ENCODE results near the gene KCNV2.
"Not testable (repeated sequence)": the region's sequence is repeated elsewhere in the genome, so short reads cannot be mapped to it uniquely, and the experiment has no call there.

Gene KCNV2

DNA sequence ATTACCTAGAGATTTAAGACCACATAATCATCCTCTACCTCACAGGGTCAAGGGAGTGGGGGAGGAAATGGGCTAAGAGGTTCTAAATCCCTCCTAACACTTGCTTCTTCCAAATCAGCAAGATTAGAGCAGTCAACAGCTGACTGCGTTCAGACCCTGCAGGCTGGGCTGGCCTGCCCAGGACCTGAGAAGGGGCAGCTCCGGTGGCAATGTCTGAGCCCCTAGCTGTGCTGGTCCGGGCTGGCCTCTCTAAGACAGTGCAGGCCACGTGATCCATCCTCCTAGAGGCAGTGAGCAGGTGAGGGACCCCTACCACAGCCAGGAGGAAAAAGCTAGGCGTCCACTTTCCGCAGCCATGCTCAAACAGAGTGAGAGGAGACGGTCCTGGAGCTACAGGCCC, at the start of gene KCNV2:
KCNV2 (plus strand) TSS at position 126 of the 400 bp plus-strand sequence; CDS start at position 356, 230 bp downstream.
- DNase-seq: no peak

- DNase-seq: no peak
Measured at GRCh38 chr9:2673161-2673560, 44.1 kb upstream of the KCNV2 start.

- no peak for DNase-seq
Measured at GRCh38 chr9:2674141-2674824, 43.0 kb upstream of the KCNV2 start.

GRCh38 chr9:2675834-2676233, 41.5 kb upstream of the KCNV2 start:
- DNase-seq: no peak

GRCh38 chr9:2676466-2676865, 40.8 kb upstream of the KCNV2 start:
- peak; percentile 47 for DNase-seq

- DNase-seq: peak; percentile 1
Measured at GRCh38 chr9:2677915-2678889, 39.1 kb upstream of the KCNV2 start.

- DNase-seq: no peak
Measured at GRCh38 chr9:2679011-2679410, 38.3 kb upstream of the KCNV2 start.

- DNase-seq: peak; percentile 74
Measured at GRCh38 chr9:2681981-2682380, 35.3 kb upstream of the KCNV2 start.

DNA sequence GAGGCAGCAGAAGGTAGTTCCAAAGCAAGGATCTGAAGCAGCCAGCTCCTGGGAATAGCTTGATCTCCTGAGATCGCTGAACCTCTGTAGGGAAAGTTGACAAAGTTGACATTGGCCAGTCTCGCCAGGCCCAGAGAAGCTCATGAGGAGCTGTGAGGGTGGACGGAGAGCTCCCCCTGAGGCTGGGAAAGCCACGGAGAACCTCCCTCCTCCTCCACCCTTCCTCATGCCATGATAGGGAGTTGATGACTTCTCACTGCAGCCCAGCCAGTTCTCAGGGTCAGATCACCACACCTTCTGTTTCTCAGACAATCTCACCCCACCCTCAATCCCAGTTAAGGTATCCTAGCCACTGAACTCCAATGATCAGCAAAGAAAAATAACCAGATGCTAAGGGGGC, 30.4 kb upstream of the KCNV2 start:
- DNase-seq: no peak

DNA sequence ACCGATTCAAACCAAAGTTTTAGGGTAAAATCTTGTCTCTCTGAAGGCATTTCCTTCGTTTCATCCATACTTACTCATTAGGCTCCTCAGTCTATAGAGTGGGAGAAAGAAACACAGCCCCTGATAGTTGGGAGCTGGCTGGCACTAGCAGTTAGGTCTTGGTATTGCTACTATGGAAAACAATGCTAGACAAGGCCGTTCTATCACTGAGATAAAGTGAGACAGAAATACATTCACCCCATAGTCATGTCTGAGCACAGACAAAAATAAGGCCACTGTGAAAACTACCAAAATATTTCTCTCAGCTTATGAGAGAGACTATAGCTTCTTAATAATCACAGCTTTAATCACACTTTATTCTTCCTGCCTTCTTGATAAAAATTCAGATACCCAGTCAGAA, 28.7 kb upstream of the KCNV2 start:
- DNase-seq: no peak

DNA sequence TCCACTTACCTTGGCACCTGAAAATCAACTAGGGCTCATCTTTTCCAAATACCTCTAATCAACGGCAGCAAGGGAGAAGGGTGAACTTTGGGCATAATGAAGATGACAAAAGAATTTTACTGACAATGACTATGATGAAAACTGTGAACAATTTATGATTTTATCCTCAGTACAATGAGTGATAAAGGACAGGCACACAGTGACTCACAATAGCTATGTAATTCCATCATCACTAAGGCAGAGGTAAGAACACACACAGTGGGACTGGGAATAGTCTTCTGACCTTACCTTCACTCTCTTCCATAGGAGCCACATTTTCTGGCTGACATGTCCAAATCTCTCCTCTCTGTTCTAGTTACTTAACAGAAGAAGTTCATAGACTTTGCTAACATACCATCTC, 26.1 kb upstream of the KCNV2 start:
- no peak for DNase-seq

GRCh38 chr9:2691626-2692025, 25.7 kb upstream of the KCNV2 start:
- no peak for DNase-seq

DNA sequence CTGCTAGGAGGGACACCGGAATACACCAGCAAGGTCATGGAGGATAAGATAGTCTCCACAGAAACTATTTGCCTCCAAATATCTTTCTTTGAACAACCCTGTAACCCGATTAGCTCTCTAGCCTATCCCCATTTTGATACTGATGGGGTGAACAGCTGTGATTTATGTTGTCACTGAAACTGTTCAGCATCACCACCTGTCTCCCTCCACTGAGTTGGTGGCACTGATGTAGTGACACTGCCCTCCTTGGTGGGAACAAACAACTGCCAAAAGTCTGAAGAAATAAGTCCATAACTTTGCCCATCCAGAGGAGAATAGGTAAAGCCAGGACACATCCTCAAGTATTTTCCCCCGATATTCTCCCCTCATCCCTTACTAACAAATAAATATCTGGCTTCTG, 24.3 kb upstream of the KCNV2 start:
- DNase-seq: no peak

DNA sequence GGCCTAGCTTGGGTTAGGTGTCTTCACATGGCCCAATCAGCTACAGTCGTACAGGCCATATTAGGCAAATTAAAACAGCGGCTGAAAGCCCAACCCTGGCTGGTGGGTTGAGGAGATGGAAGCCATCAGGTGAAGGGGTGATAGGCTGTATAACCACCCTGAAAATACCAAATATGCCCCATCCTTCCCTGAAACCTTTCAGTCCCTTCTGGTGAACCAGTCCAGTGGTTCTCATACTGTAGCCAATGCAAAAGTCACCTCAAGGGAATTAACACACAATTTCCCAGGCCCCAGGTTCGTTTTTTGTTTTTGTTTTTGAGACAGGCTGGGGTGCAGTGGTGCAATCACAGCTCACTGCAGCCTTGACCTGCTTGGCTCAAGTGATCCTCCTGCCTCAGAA, 19.8 kb upstream of the KCNV2 start:
- no peak for DNase-seq

GRCh38 chr9:2700398-2700797, 16.9 kb upstream of the KCNV2 start:
- DNase-seq: no peak

GRCh38 chr9:2700909-2701550, 16.3 kb upstream of the KCNV2 start:
- DNase-seq: no peak

DNA sequence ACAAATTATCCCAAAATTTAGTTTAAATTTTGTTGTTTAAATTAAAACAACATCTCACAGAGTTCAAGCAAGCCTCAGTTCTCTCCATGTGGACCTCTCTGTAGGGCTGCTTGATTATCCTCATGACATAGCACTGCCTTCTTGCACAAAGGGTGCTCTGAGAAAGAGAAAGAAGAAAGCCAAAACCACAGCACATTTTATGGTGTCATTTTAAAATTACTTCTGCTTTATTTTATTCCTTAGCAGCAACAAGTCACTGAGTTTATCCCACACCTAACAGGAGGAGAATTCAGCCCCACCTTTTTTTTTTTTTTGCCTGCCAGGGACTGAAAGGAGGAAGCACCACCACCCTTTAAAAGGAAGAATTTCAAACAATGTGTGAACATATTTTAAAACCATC, 12.8 kb upstream of the KCNV2 start:
- no peak for DNase-seq

DNA sequence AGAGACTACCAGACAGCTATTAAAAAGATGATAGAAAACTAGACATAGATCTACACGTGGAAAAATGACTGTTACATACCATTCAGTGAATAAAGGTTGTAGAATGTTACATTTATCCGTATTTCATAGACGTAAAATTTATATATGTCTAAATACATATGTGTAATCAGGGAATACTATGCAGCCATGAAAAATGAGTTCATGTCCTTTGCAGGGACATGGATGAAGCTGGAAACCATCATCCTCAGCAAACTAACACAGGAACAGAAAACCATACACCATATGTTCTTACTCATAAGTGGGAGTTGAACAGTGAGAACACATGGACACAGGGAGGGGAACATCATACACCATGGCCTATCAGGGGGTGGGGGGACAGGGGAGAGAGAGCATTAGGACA, 10.1 kb upstream of the KCNV2 start:
- not testable (repeated sequence) for DNase-seq

- no peak for DNase-seq
Measured at GRCh38 chr9:2709645-2710101, 7.6 kb upstream of the KCNV2 start.

GRCh38 chr9:2711716-2712115, 5.6 kb upstream of the KCNV2 start:
- DNase-seq: no peak

GRCh38 chr9:2718001-2718697, 839 bp downstream of the KCNV2 start:
- no peak for DNase-seq

GRCh38 chr9:2718698-2719033, 1.4 kb downstream of the KCNV2 start:
- DNase-seq: no peak

DNA sequence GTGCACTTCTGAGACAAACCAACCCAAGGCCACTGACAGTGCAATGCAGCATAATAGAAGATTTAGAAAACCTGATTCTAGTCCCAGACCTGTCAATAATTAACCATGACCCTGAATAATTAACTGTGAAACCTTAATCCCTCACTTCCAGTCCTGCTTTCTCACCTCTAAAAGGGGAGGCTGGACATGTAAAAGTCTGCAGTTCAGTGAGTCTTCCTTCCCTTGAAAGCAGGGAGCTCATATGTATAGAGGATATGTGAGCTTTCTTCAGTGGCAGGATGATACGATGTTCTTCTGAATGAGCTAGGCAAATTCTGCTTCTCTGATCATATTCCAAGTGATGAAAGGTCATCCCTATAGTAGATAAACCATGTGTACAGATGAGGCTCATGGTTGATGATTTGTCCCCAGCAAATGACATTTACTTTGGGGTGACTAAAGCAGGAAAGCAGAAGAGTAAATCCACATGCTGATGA, 2.9 kb downstream of the KCNV2 start:
- DNase-seq: no peak

Measured in COR-L47 (cell line).